ENCODE results near the gene PFKFB2.

PFKFB2 gene

DNA sequence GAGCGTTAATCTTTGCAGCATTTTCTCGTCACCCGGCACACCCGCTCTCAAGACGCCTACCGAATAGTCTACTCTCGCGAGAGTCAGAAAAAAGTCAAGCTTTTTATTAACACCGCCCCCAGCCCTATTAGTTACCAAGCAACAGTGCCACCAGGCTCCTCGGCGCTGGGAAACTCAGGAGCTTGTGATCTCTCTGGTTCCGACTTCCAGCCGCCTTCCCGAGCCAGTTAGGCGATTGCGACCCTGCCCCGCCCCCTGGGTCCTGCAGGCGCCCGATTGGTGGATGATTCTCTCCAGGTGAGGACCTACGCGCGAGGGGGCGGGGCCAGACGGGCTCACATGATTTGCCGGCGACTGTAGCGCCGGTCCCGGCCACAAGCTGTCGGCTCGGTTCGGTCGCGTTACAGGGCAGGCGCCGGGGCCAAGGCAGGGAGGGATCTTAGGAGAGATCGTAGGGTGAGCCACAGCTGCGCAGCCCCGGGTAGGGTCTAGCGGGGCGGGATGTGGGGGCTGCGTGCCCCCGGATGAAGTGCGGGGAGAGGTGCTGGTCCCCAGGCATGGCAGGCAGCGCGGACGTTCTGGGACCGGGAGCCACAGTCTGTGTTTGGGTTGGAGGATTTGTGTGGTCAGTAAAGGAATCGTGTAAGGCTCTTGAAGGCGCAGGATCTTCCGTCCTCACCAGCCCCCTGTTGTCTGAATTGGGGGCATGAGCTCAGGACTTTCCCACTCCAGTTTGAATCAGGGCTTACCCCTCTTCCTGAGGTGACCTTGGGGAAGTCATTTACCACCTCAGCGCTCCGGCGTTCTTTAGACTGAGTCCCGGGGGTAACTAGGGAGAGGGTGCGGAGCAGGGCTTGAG is at the start of gene PFKFB2:
TSS of gene PFKFB2 (plus strand) at position 365 of the 859 bp plus-strand sequence. CDS start 1,443 bp downstream, outside the sequence.
- DNase-seq: peak; percentile 90

DNA sequence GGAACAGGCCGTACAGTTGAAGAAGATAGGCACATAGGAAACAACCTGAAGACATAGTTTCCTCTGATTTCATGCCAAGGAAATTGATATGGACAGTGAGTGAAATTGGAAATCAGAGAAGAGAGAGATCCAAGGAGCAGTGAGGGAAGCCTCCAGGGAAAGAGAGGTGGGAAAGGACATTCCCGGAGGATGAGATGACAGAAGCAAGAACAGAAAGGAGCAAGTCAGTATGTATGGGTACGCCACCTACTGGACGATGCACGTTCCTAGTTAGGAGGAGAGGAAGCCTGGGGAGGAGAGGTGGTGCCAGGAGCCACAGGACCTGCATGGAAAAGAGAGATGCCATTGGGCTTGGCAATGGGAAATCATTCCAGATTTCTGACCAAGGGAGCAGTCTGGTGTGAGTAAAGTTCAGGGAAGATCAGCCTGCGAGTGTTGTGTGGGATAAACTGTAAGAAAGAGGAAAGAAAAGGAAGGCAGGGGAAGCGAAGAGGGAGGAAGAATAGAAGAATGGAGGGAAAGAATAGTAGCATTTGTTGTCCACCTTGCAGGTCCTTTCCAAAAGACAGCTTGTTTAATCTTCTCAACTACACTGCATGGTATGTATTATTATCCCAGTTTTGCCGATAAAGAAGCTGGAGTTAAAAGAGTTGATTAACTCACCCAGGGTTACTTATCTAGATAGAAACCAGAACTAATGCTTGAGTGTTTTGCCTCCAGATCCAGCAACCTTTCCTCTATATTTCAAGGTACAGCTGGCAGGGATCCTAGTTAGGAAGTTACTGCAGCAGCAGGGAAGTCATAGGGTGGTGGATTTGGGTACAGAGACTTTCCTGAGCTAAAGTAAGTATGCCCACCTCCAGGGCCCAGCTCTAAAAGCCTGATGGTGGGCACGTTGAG is 47.9 kb upstream of the PFKFB2 start:
- DNase-seq: no peak

DNA sequence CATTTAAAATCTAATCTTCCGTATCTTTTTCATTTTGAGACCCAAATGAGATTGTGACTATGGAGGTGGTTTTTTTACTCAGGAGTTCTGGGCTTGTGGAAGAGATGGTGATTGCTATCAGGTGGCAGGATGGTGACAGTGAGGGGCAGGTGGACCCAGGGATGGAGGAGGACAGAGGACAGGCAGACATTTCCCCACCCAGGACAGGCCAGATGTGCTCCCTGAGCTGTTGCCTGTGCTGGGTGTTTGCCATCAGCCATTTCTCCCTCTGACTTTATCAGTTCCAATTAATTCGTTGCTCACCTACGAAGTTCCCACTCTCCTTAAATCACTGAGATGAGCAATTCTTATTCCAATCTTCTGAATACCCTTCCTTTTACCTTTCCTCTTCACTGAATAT is 47.0 kb upstream of the PFKFB2 start:
- no peak for DNase-seq

GRCh38 chr1:207006914-207007313 is 46.2 kb upstream of the PFKFB2 start:
- DNase-seq: no peak

GRCh38 chr1:207007352-207008033 is 45.6 kb upstream of the PFKFB2 start:
- DNase-seq: no peak

- DNase-seq: no peak
Observed at GRCh38 chr1:207009182-207009850, 43.8 kb upstream of the PFKFB2 start.

GRCh38 chr1:207009945-207010344 is 43.1 kb upstream of the PFKFB2 start:
- DNase-seq: no peak

- no peak for DNase-seq
Observed at GRCh38 chr1:207010726-207011125, 42.3 kb upstream of the PFKFB2 start.

- no peak for DNase-seq
Observed at GRCh38 chr1:207013321-207014085, 39.6 kb upstream of the PFKFB2 start.

DNA sequence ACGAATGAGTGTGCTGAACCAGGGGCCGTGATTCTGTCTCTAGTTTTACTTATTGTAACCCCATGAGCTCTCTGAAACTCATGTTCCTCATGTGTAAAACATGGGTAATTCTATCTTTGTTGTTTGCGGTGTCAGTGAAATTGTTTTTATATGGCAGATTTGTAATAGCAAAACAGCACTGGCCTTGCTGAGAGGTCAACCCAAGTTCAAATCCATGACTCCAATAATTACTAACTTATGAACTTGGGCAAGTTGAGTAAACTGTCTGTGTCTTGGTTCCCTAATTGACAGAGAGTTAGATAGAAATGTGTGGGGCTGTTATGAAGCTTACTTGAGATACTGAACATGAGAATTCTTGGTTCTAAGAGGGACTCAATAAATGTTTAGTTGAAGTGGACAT is 38.3 kb upstream of the PFKFB2 start:
- no peak for DNase-seq

DNA sequence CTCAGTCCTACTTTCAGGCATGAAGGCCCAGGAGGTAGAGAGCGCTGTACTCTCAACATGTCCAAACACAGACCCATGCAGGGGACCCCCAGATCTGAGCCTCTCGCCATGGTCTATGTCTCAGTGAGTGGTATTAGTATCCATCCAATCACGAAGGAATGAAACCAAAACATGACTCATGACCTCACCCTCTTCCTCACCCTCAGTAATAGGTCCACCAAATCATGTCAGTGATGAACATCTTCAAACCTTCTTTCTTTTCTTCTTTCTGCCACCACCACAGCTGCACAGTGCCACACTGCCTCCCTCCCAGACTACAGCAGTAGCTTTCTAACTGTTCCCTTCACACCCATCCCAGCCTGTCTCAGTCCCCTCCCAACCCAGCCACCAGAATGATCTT is 37.3 kb upstream of the PFKFB2 start:
- no peak for DNase-seq

GRCh38 chr1:207017615-207018559 is 35.2 kb upstream of the PFKFB2 start:
- no peak for DNase-seq

DNA sequence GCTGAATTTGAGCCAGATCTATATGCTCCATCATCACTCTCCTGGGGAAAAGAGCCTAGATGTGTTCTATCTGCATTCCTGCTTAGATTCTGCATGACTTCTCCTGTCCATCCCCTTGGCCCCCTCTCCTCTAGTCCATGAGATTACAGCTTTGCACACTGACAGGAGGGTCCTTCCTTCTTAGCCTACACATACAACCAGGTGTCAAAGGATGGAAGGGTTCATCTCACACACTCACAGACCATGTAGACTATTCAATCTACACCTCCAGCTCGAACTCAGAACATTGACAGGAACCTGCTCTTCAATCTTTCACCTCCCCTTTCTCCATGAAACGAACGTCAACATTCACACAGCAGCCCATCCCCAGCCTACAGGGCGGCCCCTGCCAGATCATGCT is 34.4 kb upstream of the PFKFB2 start:
- DNase-seq: no peak

DNA sequence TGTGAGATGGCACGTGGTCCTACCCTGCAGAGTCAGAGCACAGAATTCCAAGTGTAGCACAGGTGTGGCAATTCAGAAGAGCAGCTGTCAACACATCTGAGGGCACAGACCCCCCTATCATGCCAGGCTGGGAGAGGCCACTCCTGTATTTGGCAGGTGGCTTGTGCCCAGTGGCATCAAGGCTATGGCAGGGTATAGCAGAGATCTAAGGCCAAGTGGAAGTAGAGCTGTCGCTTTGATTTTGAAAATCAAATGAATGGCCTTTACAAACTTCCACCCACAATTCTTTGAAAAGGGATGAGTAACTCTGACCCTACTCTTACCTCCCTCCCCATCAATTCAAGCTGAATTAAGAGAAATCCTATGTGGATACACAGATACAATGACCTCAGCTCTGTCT is 33.9 kb upstream of the PFKFB2 start:
- no peak for DNase-seq

- no peak for DNase-seq
Observed at GRCh38 chr1:207019661-207020060, 33.4 kb upstream of the PFKFB2 start.

GRCh38 chr1:207020065-207020708 is 32.9 kb upstream of the PFKFB2 start:
- DNase-seq: no peak

- DNase-seq: no peak
Observed at GRCh38 chr1:207020709-207021107, 32.4 kb upstream of the PFKFB2 start.

- DNase-seq: no peak
Observed at GRCh38 chr1:207021139-207021861, 31.8 kb upstream of the PFKFB2 start.

DNA sequence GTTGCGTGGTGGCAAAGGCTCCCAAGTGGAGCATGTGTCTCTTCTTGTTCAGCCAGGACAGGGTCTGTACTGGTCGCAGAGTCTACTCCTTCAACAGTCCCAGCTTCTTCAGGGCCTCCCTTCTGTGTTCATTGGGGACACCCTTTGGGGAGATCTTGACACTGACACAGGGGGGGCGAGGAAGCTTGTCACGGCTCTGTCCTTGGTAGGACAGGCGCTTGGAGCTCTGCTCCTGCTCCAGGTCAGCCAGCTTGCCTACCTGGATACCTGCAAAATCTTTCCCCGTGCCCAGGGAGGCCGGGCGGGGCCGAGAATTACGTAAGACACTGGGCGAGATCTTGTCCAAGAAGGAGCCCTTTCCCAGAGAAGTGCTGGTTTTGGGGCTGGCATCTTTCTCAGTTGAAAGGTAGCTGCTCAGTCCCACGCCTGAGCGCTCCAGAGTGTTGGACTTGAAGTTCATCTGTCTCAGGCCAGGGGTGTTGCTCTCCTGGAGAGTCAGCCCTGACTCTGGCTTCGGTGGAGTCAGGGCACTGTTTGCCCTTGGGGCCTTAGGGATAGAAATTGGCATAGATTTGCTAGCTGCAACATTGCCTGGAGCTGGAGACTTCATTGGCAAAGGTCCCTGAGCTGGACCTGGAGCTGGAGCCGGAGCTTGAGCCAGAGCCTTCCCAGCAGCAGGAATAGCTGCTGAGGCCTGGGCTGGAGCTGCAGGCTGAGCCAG is 31.0 kb upstream of the PFKFB2 start:
- DNase-seq: no peak
